Neutrophil (primary cell): Measurements from ENCODE around the gene SMARCAL1.
A peak's percentile ranks its signal among the peaks of the same experiment; 100 is the strongest.

ENCODE experiments used
- H3K27ac ChIP-seq: fragments of 200-600 bp; sonication (generic); 2 replicates; pipeline ENCODE4 v1.5.1; 2016; ENCODE audit warnings: mild to moderate bottlenecking, moderate library complexity
- H3K27me3 ChIP-seq: fragments of 200-600 bp; sonication (generic); 2 replicates; pipeline ENCODE4 v1.6.0; 2016; ENCODE audit warnings: mild to moderate bottlenecking
- H3K36me3 ChIP-seq: fragments of 200-600 bp; sonication (generic); 2 replicates; pipeline ENCODE4 v1.5.1; 2017
- H3K4me1 ChIP-seq, 2 experiments: fragments of 200-600 bp in 1 of 2; sonication (generic) in 1 of 2; 1 replicate in 1 of 2; 2 replicates in 1 of 2; pipeline versions ENCODE4 v1.5.1 to v1.6.1; 2013 to 2016; ENCODE audit warnings: low read depth in 1 of 2, low read length in 1 of 2, mild to moderate bottlenecking in 1 of 2, moderate library complexity in 1 of 2; ENCODE audit not compliant: control insufficient read depth in 1 of 2, insufficient read depth in 1 of 2
- H3K4me3 ChIP-seq, 2 experiments: fragments of 200-600 bp in 1 of 2; sonication (generic) in 1 of 2; 1 replicate in 1 of 2; 2 replicates in 1 of 2; pipeline ENCODE4 v1.5.1; 2013 to 2016; ENCODE audit warnings: low read depth in 1 of 2, low read length in 1 of 2, mild to moderate bottlenecking in 1 of 2, moderate library complexity in 1 of 2
- H3K9me3 ChIP-seq: fragments of 200-600 bp; sonication (generic); 2 replicates; pipeline ENCODE4 v1.5.1; 2016
- CTCF ChIP-seq: fragments of 200-600 bp; sonication (generic); IDR thresholded peaks from 2 replicates; pipeline ENCODE4 v1.5.1; 2016; ENCODE audit warnings: antibody characterized with exemption

The SMARCAL1 gene

DNA sequence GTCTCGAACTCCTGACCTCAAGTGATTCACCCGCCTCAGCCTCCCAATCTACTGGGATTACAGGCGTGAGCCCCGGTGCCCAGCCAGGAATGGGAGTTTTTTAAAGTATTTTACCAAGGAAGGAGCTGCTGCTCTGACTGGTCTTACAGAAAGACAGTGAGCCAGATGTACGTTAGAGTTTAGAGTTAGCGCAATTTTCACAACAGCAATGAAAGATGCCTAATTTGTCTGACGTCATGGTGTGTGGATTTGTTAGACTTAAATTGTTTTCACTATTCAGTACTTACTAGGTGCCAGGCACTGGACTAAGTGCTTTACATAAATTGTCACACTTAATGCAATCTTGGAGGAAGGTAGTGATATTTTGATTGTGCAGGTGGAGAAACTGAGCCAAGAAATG, 74.0 kb downstream of the SMARCAL1 start:
- TF ChIP-seq CTCF: no peak
- Histone ChIP-seq H3K36me3 (peaks cover 11% of the 10 kb centered on the region), H3K4me1 (peaks cover 20 to 25% of the 10 kb centered on the region in 2 experiments), H3K27me3 (no peaks in the 10 kb centered on the region), H3K9me3 (no peaks in the 10 kb centered on the region), H3K4me3 (no peak overlapping the region), H3K27ac (peak overlapping the region; percentile 51)

- no peak for TF ChIP-seq CTCF
- Histone ChIP-seq H3K27me3 (no peaks in the 10 kb centered on the region), H3K4me3 (no peak overlapping the region)
These were observed 74.4 kb downstream of the SMARCAL1 start for GRCh38 chr2:216486708-216487107.

GRCh38 chr2:216490061-216490460, 77.8 kb downstream of the SMARCAL1 start:
- Histone ChIP-seq H3K27me3 (no peaks in the 10 kb centered on the region), H3K27ac (no peak overlapping the region), H3K4me1 (peaks cover 20 to 25% of the 10 kb centered on the region in 2 experiments), H3K36me3 (no peaks in the 10 kb centered on the region), H3K9me3 (no peaks in the 10 kb centered on the region), H3K4me3 (no peak overlapping the region)
- no peak for TF ChIP-seq CTCF

More at GRCh38 chr2:216486708-216487107, 74.4 kb downstream of the SMARCAL1 start:
- Histone ChIP-seq H3K9me3 (no peaks in the 10 kb centered on the region), H3K36me3 (peaks cover 9% of the 10 kb centered on the region), H3K4me1 (peaks cover 20 to 25% of the 10 kb centered on the region in 2 experiments), H3K27ac (peak overlapping the region; percentile 51)

GRCh38 chr2:216491793-216492596, 79.7 kb downstream of the SMARCAL1 start:
- no peaks in the 10 kb centered on the region for H3K27me3 ChIP-seq
- H3K4me1 ChIP-seq: peaks cover 3 to 7% of the 10 kb centered on the region in 2 experiments
- H3K27ac ChIP-seq: no peak overlapping the region
- H3K9me3 ChIP-seq: no peaks in the 10 kb centered on the region
- H3K36me3 ChIP-seq: no peaks in the 10 kb centered on the region
- no peak for TF ChIP-seq CTCF
- no peak overlapping the region for H3K4me3 ChIP-seq

DNA sequence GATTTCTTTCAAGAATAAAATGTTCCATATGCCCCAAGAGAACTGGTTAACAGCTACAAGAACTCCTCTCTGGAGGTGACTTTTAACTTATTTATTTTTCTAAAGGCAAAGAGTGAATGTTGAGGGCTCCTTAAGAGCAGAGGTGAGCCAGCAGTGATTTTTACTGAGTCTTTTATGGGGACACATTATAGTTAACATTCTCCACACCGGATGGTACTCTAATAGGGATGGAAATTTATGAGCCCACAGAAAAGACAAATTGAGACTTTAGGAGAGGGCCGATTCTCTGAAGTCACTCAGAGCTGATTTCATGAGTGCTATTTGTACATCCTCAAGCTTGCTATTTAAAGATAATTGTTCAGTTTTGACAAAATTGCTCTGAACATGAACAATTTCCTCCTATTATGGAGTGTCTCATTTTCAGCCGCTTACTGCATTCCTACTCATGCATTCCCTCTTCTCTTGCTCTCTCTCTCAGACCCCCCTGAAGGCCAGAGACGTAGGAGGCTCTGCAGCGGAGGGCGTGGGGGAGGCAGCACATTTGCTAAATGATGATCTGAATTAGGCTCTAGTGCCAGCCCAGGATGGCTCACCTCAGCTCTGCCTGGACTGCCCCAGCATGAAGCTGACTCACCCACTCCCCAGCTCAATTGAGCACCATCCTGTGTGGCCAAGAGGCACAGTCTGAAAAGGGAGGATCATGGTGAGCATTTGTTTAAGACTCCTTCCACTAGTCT, 80.5 kb downstream of the SMARCAL1 start:
- TF ChIP-seq CTCF: no peak
- H3K4me3 ChIP-seq: no peak overlapping the region
- H3K4me1 ChIP-seq: peaks cover 5 to 6% of the 10 kb centered on the region in 2 experiments
- H3K9me3 ChIP-seq: no peaks in the 10 kb centered on the region
- no peak overlapping the region for H3K27ac ChIP-seq
- H3K36me3 ChIP-seq: no peaks in the 10 kb centered on the region
- H3K27me3 ChIP-seq: no peaks in the 10 kb centered on the region
